T-cell (primary cell): Measurements from ENCODE around the gene SCNN1B. TPM values are rescaled to one million over a fixed set of nuclear protein-coding genes. Genes with fewer than 3 reads are reported as not detected.
"Not testable (repeated sequence)": the region's sequence is repeated elsewhere in the genome, so short reads cannot be mapped to it uniquely, and the experiment has no call there.

Source experiments
- ATAC-seq, 4 experiments: fragments of 200-7000 bp in 3 of 4; fragments of 150-1000 bp in 1 of 4; cut with Tn5 transposase; replicated peaks in 1 of 4; 1 replicate in 3 of 4; 2 replicates in 1 of 4; pipeline ENCODE4 v1.10.0; 2021; ENCODE audit warnings: moderate library complexity in 3 of 4, mild to moderate bottlenecking in 2 of 4, moderate number of reproducible peaks in 1 of 4
- CTCF ChIA-PET, 2 donors: fragments of 300-600 bp; sonication (Branson Sonifier 250); formaldehyde crosslinking; loops; one replicate each; lab custom pipeline; 2022; ENCODE audit warnings: antibody characterized with exemption in 2 of 2; lab: Charles Lee
- POLR2A ChIA-PET, 2 donors: fragments of 300-600 bp; sonication (Branson Sonifier 250); formaldehyde crosslinking; loops; one replicate each; lab custom pipeline; 2022; ENCODE audit warnings: antibody characterized with exemption in 2 of 2; lab: Charles Lee
- DNase-seq, 35 experiments: peaks; one replicate each; pipeline versions ENCODE4 v3.0.0 to v3.0.0-alpha.2; 2013 to 2023
- H3K27ac ChIP-seq: one replicate; pipeline ENCODE4 v1.5.1; 2013; ENCODE audit warnings: low read length
- H3K27me3 ChIP-seq, 2 experiments: replicated peaks in 1 of 2; 1 replicate in 1 of 2; 2 replicates in 1 of 2; pipeline versions ENCODE4 v1.6.1 to v1.7.0; 2013; ENCODE audit warnings: low read length in 1 of 2, mixed read lengths in 1 of 2; ENCODE audit not compliant: control insufficient read depth in 2 of 2, insufficient read depth in 2 of 2; ENCODE audit errors: extremely low read depth in 1 of 2
- H3K36me3 ChIP-seq, 2 donors: 1 replicate in 1 of 2; 2 replicates in 1 of 2; pipeline versions ENCODE4 v1.6.1 to v1.7.0; 2013; ENCODE audit warnings: low read length in 1 of 2; ENCODE audit not compliant: control insufficient read depth in 2 of 2, insufficient read depth in 1 of 2; ENCODE audit errors: extremely low read depth in 1 of 2
- H3K4me1 ChIP-seq, 2 experiments: 1 replicate in 1 of 2; 2 replicates in 1 of 2; pipeline versions ENCODE4 v1.6.1 to v1.7.0; 2013; ENCODE audit warnings: low read length in 2 of 2, mixed read lengths in 1 of 2; ENCODE audit not compliant: insufficient read depth in 2 of 2, control insufficient read depth in 1 of 2; ENCODE audit errors: extremely low read depth in 1 of 2
- H3K4me3 ChIP-seq, 2 donors: 1 replicate in 1 of 2; 2 replicates in 1 of 2; pipeline versions ENCODE4 v1.5.1 to v1.7.0; 2013; ENCODE audit warnings: mild to moderate bottlenecking in 2 of 2, low read length in 1 of 2, moderate library complexity in 1 of 2; ENCODE audit not compliant: control insufficient read depth in 1 of 2; ENCODE audit errors: extremely low read depth in 1 of 2
- H3K9me3 ChIP-seq: 2 replicates; pipeline ENCODE4 v1.7.0; 2013
- H3K27ac Mint-ChIP-seq, 2 donors: one replicate each; pipeline ENCODE4 v1.8.0; 2020 to 2021; ENCODE audit warnings: mild to moderate bottlenecking in 2 of 2, mixed read lengths in 2 of 2
- H3K27me3 Mint-ChIP-seq, 2 donors: one replicate each; pipeline ENCODE4 v1.8.0; 2021 to 2022; ENCODE audit warnings: mixed read lengths in 2 of 2
- H3K36me3 Mint-ChIP-seq: one replicate; pipeline ENCODE4 v1.8.0; 2021; ENCODE audit warnings: mixed read lengths
- H3K4me1 Mint-ChIP-seq, 3 donors: one replicate each; pipeline ENCODE4 v1.8.0; 2020 to 2022; ENCODE audit warnings: mixed read lengths in 3 of 3, mild to moderate bottlenecking in 1 of 3
- H3K4me3 Mint-ChIP-seq, 3 donors: one replicate each; pipeline ENCODE4 v1.8.0; 2020 to 2022; ENCODE audit warnings: mild to moderate bottlenecking in 3 of 3, mixed read lengths in 3 of 3, moderate library complexity in 3 of 3
- H3K9me3 Mint-ChIP-seq, 3 donors: one replicate each; pipeline ENCODE4 v1.8.0; 2020 to 2022; ENCODE audit warnings: mixed read lengths in 3 of 3
- WGBS: methylation state at CpG from one replicate; pipeline ENCODE4 v1.1.5; 2013; ENCODE audit warnings: missing lambda C conversion rate; ENCODE audit not compliant: insufficient coverage; 5-methylcytosine and 5-hydroxymethylcytosine counted together
- total RNA-seq, 35 experiments: library from RNA in 6 of 35; stranded (reverse) in 6 of 35; fragments of 120-200 nt in 1 of 35; gene quantifications; one replicate each; pipeline versions ENCODE4 v1.2.1 to v1.2.4 and lab custom pipeline; 2013 to 2026

SCNN1B gene
- total RNA-seq, 5 donors from 2014 or later (not counting 1 experiment from before 2014, with no cell fraction given) = not detected

DNA sequence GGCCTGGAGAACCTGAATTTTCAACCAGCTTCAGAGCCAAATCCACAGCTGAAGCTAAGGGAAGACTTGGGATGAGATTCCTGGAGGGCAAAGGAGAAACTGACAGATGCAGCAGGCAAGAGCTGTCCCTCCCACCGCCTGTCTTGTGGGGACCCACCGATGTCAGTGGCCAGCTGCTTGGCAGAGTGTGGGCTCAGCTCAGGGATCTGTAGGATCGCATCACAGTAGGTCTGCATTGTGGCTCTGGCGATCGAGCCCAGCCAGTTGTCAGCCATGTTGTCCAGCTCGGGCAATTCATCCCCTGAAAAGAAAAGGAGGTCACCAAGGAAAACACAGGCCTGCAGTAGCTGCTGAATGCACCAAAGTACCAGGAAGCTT is 90.1 kb downstream of the SCNN1B start:
- Mint-ChIP-seq H3K36me3 (peaks cover 69% of the 10 kb centered on the region), H3K9me3 (no peaks in the 10 kb centered on the region), H3K27ac (no peak overlapping the region), H3K27me3 (no peaks in the 10 kb centered on the region), H3K4me1 (no peaks in the 10 kb centered on the region), H3K4me3 (no peak overlapping the region)
- H3K27ac ChIP-seq = no peak overlapping the region
- H3K36me3 ChIP-seq = peaks cover 21 to 55% of the 10 kb centered on the region in 2 donors
- no peak overlapping the region for H3K4me3 ChIP-seq
- DNase-seq = no peak
- no peaks in the 10 kb centered on the region for H3K9me3 ChIP-seq
- ChIA-PET POLR2A (no interaction called here), CTCF (no interaction called here)
- H3K4me1 ChIP-seq = no peaks in the 10 kb centered on the region
- ATAC-seq = no peak
- H3K27me3 ChIP-seq = no peaks in the 10 kb centered on the region
- WGBS = 96% methylated on average over 6 of the region's 6 CpGs

DNA sequence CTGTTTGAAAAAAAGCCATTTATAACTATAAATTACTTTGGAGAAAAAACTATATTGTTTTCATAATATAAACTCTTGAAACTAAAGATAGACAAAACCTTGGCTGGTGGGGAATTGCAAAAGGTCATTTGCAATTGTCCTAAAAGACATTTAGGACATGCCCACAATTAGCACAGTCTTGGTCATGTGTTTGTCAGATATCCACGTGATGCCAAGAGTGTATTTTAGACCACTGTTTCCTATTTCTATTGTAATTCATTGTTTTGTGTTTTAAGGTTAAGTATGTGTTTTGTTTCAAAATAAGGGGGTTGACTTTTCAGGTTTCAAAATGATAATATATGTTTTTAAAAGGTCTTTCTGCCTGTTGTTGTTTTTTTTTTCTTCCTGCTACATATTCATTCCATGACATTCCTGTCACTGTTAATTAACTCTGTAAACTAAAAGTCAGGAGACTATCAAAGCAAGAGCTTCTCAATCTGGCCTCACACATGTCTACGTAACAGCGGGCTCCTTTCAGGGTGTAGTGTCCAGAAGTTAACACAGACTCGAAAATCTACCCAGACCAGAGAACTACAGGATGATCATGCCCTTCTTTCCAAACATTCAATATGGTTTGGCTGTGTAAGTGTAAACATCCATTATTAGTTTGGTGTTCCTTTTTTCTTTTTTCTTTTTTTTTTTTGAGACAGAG is 92.2 kb downstream of the SCNN1B start:
- peaks cover 73% of the 10 kb centered on the region for H3K36me3 Mint-ChIP-seq
- POLR2A ChIA-PET = no interaction called here
- Histone ChIP-seq H3K36me3 (peaks cover 18 to 66% of the 10 kb centered on the region in 2 donors), H3K4me1 (no peaks in the 10 kb centered on the region), H3K27me3 (no peaks in the 10 kb centered on the region), H3K4me3 (no peak overlapping the region), H3K9me3 (no peaks in the 10 kb centered on the region), H3K27ac (no peak overlapping the region)
- no CpG with 5 or more reads among the region's 4 CpGs for WGBS
- no peaks in the 10 kb centered on the region for H3K9me3 Mint-ChIP-seq
- H3K4me1 Mint-ChIP-seq = no peaks in the 10 kb centered on the region
- H3K4me3 Mint-ChIP-seq = no peak overlapping the region
- DNase-seq = no peak
- CTCF ChIA-PET = no interaction called here
- ATAC-seq = no peak
- no peaks in the 10 kb centered on the region for H3K27me3 Mint-ChIP-seq
- no peak overlapping the region for H3K27ac Mint-ChIP-seq

DNA sequence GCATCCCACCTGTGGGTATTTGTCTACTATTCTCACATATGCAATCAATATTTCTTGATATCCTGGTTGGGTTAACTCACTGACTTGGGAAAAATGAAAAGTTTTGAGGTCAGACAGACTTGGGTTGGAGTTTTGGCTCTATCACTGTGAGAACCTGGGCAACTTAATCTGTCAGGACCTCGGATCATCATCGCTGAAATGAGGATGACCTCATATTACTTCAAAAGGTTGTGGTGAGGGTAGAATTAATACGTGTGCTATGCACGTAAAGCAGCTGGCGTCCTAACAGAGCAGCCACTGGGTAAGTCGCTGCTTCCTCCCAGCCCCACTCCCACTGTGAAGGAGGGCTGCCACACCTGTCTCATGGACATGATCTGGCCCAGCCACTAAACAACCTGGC is 93.6 kb downstream of the SCNN1B start:
- Mint-ChIP-seq H3K4me3 (no peak overlapping the region), H3K27me3 (no peaks in the 10 kb centered on the region), H3K27ac (no peak overlapping the region), H3K36me3 (peaks cover 80% of the 10 kb centered on the region), H3K9me3 (no peaks in the 10 kb centered on the region), H3K4me1 (no peaks in the 10 kb centered on the region)
- Histone ChIP-seq H3K27ac (no peak overlapping the region), H3K27me3 (no peaks in the 10 kb centered on the region), H3K4me1 (no peaks in the 10 kb centered on the region), H3K9me3 (no peaks in the 10 kb centered on the region), H3K4me3 (no peak overlapping the region), H3K36me3 (peaks cover 18 to 73% of the 10 kb centered on the region in 2 donors)
- DNase-seq = no peak
- no CpG with 5 or more reads among the region's 6 CpGs for WGBS
- POLR2A ChIA-PET = no interaction called here
- no peak for ATAC-seq
- CTCF ChIA-PET = no interaction called here

DNA sequence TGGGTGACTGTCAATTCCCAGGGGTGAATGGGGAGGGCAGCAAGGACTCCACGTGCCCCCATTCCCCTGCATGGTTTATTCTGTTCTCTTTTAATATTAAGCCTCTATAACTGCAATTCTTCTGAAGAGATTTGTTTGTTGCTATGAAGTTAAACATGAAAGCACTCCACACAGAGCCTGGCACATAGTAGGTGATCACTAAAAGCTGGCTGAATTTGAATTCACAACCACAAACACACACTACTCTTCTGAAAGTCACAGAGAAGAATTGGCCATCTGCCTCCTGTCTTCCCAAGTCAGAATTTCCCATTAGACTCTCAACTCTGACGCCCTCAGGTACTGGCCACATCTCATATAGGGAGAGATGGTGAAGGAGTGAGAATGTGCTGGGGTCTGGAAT is 95.4 kb downstream of the SCNN1B start:
- Histone ChIP-seq H3K4me1 (no peaks in the 10 kb centered on the region), H3K27me3 (no peaks in the 10 kb centered on the region), H3K4me3 (no peak overlapping the region), H3K27ac (no peak overlapping the region), H3K36me3 (peaks cover 3 to 69% of the 10 kb centered on the region in 2 donors), H3K9me3 (no peaks in the 10 kb centered on the region)
- POLR2A ChIA-PET = no interaction called here
- no peak overlapping the region for H3K4me3 Mint-ChIP-seq
- ATAC-seq = no peak
- no CpG with 5 or more reads among the region's 2 CpGs for WGBS
- CTCF ChIA-PET = no interaction called here
- H3K4me1 Mint-ChIP-seq = no peaks in the 10 kb centered on the region
- no peak overlapping the region for H3K27ac Mint-ChIP-seq
- no peak for DNase-seq
- no peaks in the 10 kb centered on the region for H3K9me3 Mint-ChIP-seq
- H3K27me3 Mint-ChIP-seq = no peaks in the 10 kb centered on the region
- peaks cover 75% of the 10 kb centered on the region for H3K36me3 Mint-ChIP-seq

DNA sequence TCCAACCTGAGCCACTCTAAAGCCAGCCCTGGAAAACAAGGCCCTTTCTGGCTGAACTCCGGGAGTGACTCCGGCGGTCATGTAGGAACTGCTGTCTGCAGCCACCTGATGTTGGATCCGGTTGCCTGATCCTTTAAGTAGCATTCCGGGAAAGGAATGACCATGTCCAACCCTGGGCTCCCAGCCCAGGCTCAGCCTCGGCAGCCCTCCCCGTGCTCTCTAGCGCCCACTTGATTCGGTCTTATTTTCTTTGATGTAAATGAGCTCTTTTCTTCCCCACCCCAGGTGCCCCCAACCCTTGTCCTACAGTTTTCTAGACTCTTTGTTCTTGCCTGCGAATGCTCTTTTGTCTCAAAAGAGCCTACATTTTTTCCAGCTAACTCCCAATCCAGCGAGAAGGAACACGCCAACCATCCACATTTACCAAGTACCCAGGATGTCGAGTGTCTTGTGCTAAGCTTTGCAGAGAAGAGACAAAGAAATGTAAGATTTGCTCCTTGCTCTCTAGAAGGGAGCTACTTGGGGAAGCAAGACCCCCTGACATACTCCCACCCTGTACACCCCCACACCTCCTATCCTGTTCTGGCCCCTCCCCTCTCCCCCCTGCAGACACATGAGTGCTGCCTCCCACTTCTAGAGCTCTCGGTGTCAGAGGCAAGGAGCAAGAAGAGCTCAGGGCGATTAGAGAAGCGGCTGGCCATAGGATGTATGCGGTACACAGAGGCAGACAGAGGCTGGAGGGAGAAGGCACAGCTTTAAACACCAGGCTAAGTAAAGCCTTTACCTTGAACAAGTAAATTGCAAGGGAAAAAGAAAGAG is 97.1 kb downstream of the SCNN1B start:
- no peaks in the 10 kb centered on the region for H3K27me3 ChIP-seq
- 96% methylated on average over 10 of the region's 17 CpGs for WGBS
- POLR2A ChIA-PET = no interaction called here
- ATAC-seq (no peak), DNase-seq (no peak)
- no peaks in the 10 kb centered on the region for H3K27me3 Mint-ChIP-seq
- no peaks in the 10 kb centered on the region for H3K4me1 ChIP-seq
- H3K36me3 Mint-ChIP-seq = peaks cover 78% of the 10 kb centered on the region
- H3K27ac Mint-ChIP-seq = no peak overlapping the region
- no peak overlapping the region for H3K4me3 ChIP-seq
- peaks cover 3 to 77% of the 10 kb centered on the region in 2 donors for H3K36me3 ChIP-seq
- no peak overlapping the region for H3K27ac ChIP-seq
- H3K9me3 ChIP-seq = no peaks in the 10 kb centered on the region
- CTCF ChIA-PET = no interaction called here
- no peaks in the 10 kb centered on the region for H3K9me3 Mint-ChIP-seq
- H3K4me1 Mint-ChIP-seq = no peaks in the 10 kb centered on the region
- no peak overlapping the region for H3K4me3 Mint-ChIP-seq

DNA sequence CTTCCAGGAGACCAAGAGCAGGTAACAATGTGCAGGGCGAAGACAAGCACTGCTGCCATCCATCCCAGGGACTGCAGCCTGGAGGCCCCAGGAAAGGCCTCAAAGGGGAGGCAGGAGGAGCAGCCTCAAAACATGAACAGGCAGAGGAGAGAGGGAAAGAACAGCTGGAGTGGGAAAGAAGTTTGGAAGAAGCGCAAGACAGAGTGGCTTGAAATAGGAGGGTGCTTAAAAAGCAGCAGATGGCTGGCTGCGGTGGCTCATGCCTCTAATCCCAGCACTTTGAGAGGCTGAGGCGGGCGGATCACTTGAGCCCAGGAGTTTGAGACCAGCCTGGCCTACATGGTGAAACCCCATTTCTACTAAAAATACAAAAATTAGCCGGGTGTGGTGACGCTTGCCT is 98.3 kb downstream of the SCNN1B start:
- peaks cover 3 to 83% of the 10 kb centered on the region in 2 donors for H3K36me3 ChIP-seq
- ATAC-seq, DNase-seq, H3K27me3 Mint-ChIP-seq, H3K27ac ChIP-seq, H3K27ac Mint-ChIP-seq, H3K4me3 ChIP-seq, H3K4me1 Mint-ChIP-seq, H3K27me3 ChIP-seq, H3K4me3 Mint-ChIP-seq, H3K9me3 ChIP-seq, H3K9me3 Mint-ChIP-seq, POLR2A ChIA-PET, H3K4me1 ChIP-seq, CTCF ChIA-PET: not testable (repeated sequence)
- 100% methylated on average over 3 of the region's 7 CpGs for WGBS
- H3K36me3 Mint-ChIP-seq = peaks cover 75% of the 10 kb centered on the region
